ENCODE data around the gene TEX44.

- TF ChIP-seq CTCF (IDR thresholded peaks at IDR 0.05), result no peak
- no peak for TF ChIP-seq POLR2A (IDR thresholded peaks at IDR 0.05)
Observed at GRCh38 chr2:231573698-231574421, 18.8 kb upstream of the TEX44 start.

Measured in lower leg skin (tissue), 3 donors.